ENCODE data around the gene RIPK1. TPM values are rescaled to one million over a fixed set of nuclear protein-coding genes. Genes with fewer than 3 reads are reported as not detected.
A peak's percentile ranks its signal among the peaks of the same experiment; 100 is the strongest.

The RIPK1 gene
- total RNA-seq, 1 donor from 2014 or later = 15.5 TPM

DNA sequence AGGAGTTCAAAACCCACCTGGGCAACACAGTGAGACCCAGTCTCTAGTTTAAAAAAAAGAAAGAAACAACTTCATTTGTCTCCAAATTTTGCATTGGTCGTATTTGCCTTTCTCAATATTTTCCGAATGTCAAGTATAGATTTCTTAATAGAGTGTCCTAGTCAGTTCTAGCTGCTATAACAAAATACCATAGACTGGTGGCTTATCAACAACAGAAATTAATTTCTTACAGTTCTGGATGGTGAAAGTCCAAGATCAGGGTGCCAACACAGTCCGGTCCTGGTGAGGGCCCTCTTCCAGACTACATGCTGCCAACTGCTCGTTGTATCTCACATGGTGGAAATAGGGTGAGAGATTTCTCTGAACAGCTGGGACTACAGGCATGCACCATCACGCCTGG is 34.6 kb upstream of the RIPK1 start:
- H3K27ac Mint-ChIP-seq = no peak overlapping the region
- H3K36me3 Mint-ChIP-seq (ENCODE audit: insufficient read depth) = peaks cover 2% of the 10 kb centered on the region
- H3K9me3 Mint-ChIP-seq (ENCODE audit: low read depth) = peaks cover 7% of the 10 kb centered on the region
- H3K4me1 Mint-ChIP-seq (ENCODE audit: low read depth) = peaks cover 6% of the 10 kb centered on the region
- DNase-seq (ENCODE audit: low spot score, unreplicated experiment) = no peak
- no peak overlapping the region for H3K4me3 Mint-ChIP-seq (ENCODE audit: low read depth)
- TF ChIP-seq, protein P1, sequence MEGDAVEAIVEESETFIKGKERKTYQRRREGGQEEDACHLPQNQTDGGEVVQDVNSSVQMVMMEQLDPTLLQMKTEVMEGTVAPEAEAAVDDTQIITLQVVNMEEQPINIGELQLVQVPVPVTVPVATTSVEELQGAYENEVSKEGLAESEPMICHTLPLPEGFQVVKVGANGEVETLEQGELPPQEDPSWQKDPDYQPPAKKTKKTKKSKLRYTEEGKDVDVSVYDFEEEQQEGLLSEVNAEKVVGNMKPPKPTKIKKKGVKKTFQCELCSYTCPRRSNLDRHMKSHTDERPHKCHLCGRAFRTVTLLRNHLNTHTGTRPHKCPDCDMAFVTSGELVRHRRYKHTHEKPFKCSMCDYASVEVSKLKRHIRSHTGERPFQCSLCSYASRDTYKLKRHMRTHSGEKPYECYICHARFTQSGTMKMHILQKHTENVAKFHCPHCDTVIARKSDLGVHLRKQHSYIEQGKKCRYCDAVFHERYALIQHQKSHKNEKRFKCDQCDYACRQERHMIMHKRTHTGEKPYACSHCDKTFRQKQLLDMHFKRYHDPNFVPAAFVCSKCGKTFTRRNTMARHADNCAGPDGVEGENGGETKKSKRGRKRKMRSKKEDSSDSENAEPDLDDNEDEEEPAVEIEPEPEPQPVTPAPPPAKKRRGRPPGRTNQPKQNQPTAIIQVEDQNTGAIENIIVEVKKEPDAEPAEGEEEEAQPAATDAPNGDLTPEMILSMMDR (IDR thresholded peaks at IDR 0.05; ENCODE audit: unreplicated experiment) = no peak
- no peaks in the 10 kb centered on the region for H3K27me3 Mint-ChIP-seq

DNA sequence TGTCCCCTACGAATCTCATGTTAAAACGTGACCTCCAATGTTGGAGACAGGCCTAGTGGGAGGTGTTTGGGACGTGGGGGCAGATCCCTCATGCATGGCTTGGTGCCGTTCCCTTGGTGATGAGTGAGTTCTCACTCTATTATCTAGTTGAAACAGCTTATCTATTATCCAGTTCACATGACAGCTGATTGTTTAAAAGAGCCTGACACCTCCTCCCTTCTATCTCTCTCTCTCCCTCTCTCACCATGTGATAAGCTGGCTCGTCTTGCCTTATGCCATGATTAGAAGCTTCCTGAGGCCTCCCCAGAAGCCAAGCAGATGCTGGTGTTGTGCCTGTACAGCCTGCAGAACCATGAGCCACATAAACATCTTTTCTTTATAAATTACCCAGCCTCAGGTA is 32.9 kb upstream of the RIPK1 start:
- Mint-ChIP-seq H3K36me3 (ENCODE audit: insufficient read depth) (peaks cover 2% of the 10 kb centered on the region), H3K9me3 (ENCODE audit: low read depth) (peaks cover 7% of the 10 kb centered on the region), H3K4me1 (ENCODE audit: low read depth) (peaks cover 15% of the 10 kb centered on the region), H3K4me3 (ENCODE audit: low read depth) (no peak overlapping the region), H3K27me3 (no peaks in the 10 kb centered on the region), H3K27ac (no peak overlapping the region)
- no peak for DNase-seq (ENCODE audit: low spot score, unreplicated experiment)
- TF ChIP-seq, protein P1 (IDR thresholded peaks at IDR 0.05; ENCODE audit: unreplicated experiment) = no peak

DNA sequence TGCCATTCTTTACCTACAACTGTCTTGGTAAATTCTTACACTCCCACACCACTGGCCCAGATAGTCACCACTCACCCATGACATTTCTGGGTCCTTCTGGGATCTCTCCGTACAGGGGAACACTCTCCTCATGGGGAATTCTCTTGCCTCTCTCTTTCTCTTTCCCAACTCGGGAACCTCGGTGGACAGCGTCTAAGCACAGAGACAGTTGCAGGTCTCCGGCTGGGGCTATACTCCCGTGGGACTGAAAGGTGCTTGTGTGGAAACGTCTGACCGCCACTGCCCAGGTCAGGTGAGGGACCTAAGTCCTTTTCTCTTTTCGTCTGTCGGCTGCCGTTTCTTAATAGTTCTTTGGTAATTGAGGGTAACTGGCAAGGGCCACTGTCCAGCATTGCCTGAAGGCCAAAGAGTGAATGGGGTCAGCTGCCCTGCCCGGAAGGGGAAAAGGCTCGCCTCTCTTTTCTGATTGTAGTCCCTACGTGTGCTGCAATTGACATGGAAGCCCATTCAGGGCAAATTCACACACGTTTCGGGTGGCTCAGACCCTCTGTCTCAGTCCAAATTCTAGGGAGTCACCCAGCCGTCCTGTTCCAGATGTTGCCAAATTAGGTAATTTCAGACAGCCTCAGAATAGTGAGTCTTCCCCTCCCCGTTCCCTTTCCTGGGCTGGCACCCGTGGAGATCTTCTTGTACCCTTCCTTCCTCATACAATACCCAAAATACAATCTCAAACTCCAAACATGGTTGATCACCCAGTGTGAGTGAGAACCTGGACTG is 31.2 kb upstream of the RIPK1 start:
- Mint-ChIP-seq H3K4me1 (ENCODE audit: low read depth) (peaks cover 25% of the 10 kb centered on the region), H3K9me3 (ENCODE audit: low read depth) (peaks cover 7% of the 10 kb centered on the region), H3K4me3 (ENCODE audit: low read depth) (no peak overlapping the region), H3K36me3 (ENCODE audit: insufficient read depth) (peaks cover 2% of the 10 kb centered on the region), H3K27me3 (no peaks in the 10 kb centered on the region), H3K27ac (peak overlapping the region; percentile 31)
- TF ChIP-seq, protein P1 (IDR thresholded peaks at IDR 0.05; ENCODE audit: unreplicated experiment) = no peak
- no peak for DNase-seq (ENCODE audit: low spot score, unreplicated experiment)

DNA sequence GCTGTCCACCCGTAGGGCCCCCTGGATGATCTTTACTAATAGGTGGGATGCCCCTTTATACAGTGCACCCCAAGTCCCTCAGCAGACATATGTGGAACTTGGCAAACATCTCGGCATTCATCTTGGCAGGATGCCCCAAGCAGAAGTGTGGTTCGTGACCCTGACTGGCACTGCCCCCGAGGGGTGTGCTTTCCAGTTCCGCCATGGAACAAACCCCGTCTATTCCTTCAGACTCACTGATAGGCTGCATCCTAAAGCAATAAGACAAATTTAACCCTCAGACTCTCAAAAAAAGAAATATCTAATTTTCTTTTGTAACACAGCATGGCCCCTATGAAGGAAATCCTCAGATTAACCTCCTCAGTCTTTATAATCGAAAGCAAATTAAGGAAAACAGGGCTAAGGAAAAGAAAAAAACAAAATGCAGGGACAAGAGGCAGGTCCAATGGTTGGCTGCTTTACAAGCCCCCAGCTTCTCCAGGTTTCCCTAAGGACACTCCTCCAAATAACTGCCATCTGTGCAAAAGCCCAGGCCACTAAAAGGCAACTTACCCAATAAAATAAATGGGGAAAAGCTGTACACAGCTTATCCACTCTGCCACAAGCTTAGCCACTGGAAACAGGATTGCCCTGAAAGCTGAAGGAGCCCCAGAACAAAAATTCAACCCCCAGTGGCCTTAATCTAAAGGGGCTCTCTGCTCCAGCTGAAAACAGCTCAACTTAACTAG is 30.5 kb upstream of the RIPK1 start:
- TF ChIP-seq, protein P1 (IDR thresholded peaks at IDR 0.05; ENCODE audit: unreplicated experiment) = no peak
- DNase-seq (ENCODE audit: low spot score, unreplicated experiment) = no peak
- H3K4me1 Mint-ChIP-seq (ENCODE audit: low read depth) = peaks cover 25% of the 10 kb centered on the region
- H3K27ac Mint-ChIP-seq = no peak overlapping the region
- H3K36me3 Mint-ChIP-seq (ENCODE audit: insufficient read depth) = peaks cover 2% of the 10 kb centered on the region
- H3K9me3 Mint-ChIP-seq (ENCODE audit: low read depth) = peaks cover 7% of the 10 kb centered on the region
- H3K4me3 Mint-ChIP-seq (ENCODE audit: low read depth) = no peak overlapping the region
- no peaks in the 10 kb centered on the region for H3K27me3 Mint-ChIP-seq

DNA sequence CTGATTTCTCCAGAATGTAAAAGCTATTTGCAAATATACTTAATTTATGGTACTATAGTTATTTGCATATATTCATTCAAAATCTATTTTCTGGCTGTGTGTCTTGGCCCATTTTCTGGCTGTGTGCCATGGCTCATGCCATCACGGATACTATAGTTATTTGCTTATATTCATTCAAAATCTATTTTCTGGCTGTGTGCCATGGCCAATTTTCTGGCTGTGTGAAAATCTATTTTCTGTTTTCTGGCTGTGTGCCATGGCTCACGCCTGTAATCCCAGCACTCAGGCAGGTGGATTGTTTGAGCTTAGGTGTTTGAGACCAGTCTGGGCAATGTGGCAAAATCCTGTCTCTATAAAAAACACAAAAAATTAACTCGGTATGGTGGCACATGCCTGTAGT is 28.9 kb upstream of the RIPK1 start:
- Mint-ChIP-seq H3K27ac (no peak overlapping the region), H3K36me3 (ENCODE audit: insufficient read depth) (peaks cover 2% of the 10 kb centered on the region), H3K4me1 (ENCODE audit: low read depth) (peaks cover 25% of the 10 kb centered on the region), H3K4me3 (ENCODE audit: low read depth) (no peak overlapping the region), H3K27me3 (no peaks in the 10 kb centered on the region), H3K9me3 (ENCODE audit: low read depth) (peaks cover 7% of the 10 kb centered on the region)
- TF ChIP-seq, protein P1 (IDR thresholded peaks at IDR 0.05; ENCODE audit: unreplicated experiment) = no peak
- no peak for DNase-seq (ENCODE audit: low spot score, unreplicated experiment)
